Ramos (cell line): ENCODE measurements around the gene ATOSA.

Source experiments
- in situ Hi-C: fragments of 300-500 bp; cut with MboI; formaldehyde crosslinking; loops from one replicate; pipeline ENCODE4 v1.14.3; 2022; ENCODE audit warnings: low sequenced_read_pairs; ENCODE audit not compliant: unreplicated experiment

ATOSA gene

GRCh38 chr15:52683580-52683979 is 4.4 kb upstream of the ATOSA start:
- in situ Hi-C loops: no loop called here

GRCh38 chr15:52682781-52683180 is 3.6 kb upstream of the ATOSA start:
- in situ Hi-C loops: no loop called here

GRCh38 chr15:52682200-52682599 is 3.0 kb upstream of the ATOSA start:
- in situ Hi-C loops: no loop called here

- in situ Hi-C loops: no loop called here
Observed at GRCh38 chr15:52681441-52681840, 2.3 kb upstream of the ATOSA start.

- in situ Hi-C loops: no loop called here
Observed at GRCh38 chr15:52680761-52681160, 1.6 kb upstream of the ATOSA start.

- in situ Hi-C loops: no loop called here
Observed at GRCh38 chr15:52680041-52680391, 828 bp upstream of the ATOSA start.

- in situ Hi-C loops: loop anchor here (10.0 kb wide), 1 partner anchor 56 kb away; no protein-coding TSS in a partner anchor
Observed at GRCh38 chr15:52678468-52679231, 538 bp downstream of the ATOSA start.

GRCh38 chr15:52677593-52678467 is 1.4 kb downstream of the ATOSA start:
- in situ Hi-C loops: loop anchor here (10.0 kb wide), 1 partner anchor 57 kb away; no protein-coding TSS in a partner anchor

GRCh38 chr15:52674831-52675230 is 4.4 kb downstream of the ATOSA start:
- in situ Hi-C loops: loop anchor here (10.0 kb wide), 1 partner anchor 60 kb away; no protein-coding TSS in a partner anchor

- in situ Hi-C loops: loop anchor here (10.0 kb wide), 1 partner anchor 61 kb away; no protein-coding TSS in a partner anchor
Observed at GRCh38 chr15:52673734-52674133, 5.5 kb downstream of the ATOSA start.

- in situ Hi-C loops: loop anchor here (10.0 kb wide), 1 partner anchor 61 kb away; no protein-coding TSS in a partner anchor
Observed at GRCh38 chr15:52673312-52673711, 5.9 kb downstream of the ATOSA start.

- in situ Hi-C loops: loop anchor here (10.0 kb wide), 1 partner anchor 62 kb away; no protein-coding TSS in a partner anchor
Observed at GRCh38 chr15:52672661-52673060, 6.5 kb downstream of the ATOSA start.

- in situ Hi-C loops: loop anchor here (10.0 kb wide), 1 partner anchor 65 kb away; no protein-coding TSS in a partner anchor
Observed at GRCh38 chr15:52670087-52670486, 9.1 kb downstream of the ATOSA start.

GRCh38 chr15:52668133-52668532 is 11.1 kb downstream of the ATOSA start:
- in situ Hi-C loops: no loop called here

- in situ Hi-C loops: no loop called here
Observed at GRCh38 chr15:52667597-52667996, 11.6 kb downstream of the ATOSA start.

GRCh38 chr15:52663536-52664294 is 15.5 kb downstream of the ATOSA start:
- in situ Hi-C loops: no loop called here

GRCh38 chr15:52661909-52662308 is 17.3 kb downstream of the ATOSA start:
- in situ Hi-C loops: no loop called here

- in situ Hi-C loops: no loop called here
Observed at GRCh38 chr15:52660192-52660591, 19.0 kb downstream of the ATOSA start.

- in situ Hi-C loops: no loop called here
Observed at GRCh38 chr15:52658955-52659354, 20.2 kb downstream of the ATOSA start.

GRCh38 chr15:52657338-52657737 is 21.9 kb downstream of the ATOSA start:
- in situ Hi-C loops: no loop called here
